ENCODE results near the gene FBXO11.
A peak's percentile ranks its signal among the peaks of the same experiment; 100 is the strongest.

Gene FBXO11

DNA sequence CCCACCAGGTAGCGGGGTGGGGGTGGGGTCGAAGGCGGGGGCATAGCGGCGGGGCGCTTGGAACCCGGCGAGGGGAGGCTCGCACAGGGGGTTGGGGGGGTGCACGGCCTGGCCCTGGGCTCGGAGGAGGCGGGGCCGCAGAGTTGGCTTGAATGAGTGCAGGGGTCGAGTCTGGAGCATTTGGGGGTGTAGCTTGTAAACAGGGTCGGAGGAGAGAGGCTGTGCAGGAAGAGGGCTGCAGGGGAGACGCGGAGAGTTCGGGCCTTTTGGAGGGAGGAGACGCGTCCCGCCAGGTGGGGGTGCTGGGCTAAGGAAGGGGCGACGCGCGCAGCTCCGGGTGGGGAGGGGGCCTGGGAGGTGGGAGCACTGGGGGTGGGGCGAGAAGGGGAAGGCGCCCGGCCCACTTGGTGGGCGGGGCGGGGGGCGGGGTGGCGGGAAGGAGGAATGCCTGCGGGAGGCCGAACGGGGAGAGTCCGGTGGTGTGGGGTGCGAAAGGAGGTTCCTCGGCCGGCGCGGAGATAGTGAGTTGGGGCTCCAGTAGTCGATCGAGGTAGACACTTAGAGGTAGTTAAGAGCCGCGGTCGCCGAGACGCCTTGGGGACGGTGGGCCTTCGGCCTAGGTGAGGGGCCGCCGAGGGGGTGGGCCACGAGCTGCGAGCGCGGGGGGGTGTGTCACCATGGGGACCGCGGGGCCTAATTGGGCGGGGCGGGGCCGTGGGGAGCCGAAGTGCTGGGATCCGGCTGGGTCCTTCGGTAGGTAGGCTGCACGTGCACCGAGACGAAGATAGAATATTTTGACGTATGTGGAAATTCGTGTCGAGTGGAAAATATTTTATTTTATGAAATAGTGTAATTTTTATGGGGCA, 122.6 kb downstream of the FBXO11 start:
- peak; percentile 46 for DNase-seq (ENCODE audit: low spot score)

DNA sequence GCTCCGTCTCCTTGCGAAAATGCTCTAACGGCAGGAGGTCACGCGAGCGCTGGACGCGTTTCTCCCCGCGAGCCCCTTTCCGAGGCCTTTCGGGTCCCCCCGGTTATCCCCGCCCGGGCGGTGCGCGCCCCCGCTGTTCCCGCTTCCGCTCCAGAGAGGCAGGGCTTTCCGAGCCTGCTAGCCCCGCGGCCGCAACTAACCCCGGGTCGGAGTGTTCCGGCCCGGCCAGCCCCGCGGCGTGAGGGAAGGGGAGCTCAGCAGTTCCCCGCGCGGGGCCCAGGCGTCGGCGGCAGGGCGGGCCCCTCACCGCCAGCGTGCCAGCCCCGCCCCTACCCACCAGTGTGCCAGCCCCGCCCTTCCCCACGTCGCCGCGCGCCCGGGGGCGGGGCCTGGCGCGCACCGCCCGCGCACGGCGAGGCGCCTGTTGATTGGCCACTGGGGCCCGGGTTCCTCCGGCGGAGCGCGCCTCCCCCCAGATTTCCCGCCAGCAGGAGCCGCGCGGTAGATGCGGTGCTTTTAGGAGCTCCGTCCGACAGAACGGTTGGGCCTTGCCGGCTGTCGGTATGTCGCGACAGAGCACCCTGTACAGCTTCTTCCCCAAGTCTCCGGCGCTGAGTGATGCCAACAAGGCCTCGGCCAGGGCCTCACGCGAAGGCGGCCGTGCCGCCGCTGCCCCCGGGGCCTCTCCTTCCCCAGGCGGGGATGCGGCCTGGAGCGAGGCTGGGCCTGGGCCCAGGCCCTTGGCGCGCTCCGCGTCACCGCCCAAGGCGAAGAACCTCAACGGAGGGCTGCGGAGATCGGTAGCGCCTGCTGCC, 123.4 kb downstream of the FBXO11 start, which contains the start of gene MSH6:
TSS of gene MSH6 (plus strand) at position 475 of the 815 bp plus-strand sequence. CDS start at position 564, 89 bp downstream.
- peak; percentile 90 for DNase-seq (ENCODE audit: low spot score)

DNA sequence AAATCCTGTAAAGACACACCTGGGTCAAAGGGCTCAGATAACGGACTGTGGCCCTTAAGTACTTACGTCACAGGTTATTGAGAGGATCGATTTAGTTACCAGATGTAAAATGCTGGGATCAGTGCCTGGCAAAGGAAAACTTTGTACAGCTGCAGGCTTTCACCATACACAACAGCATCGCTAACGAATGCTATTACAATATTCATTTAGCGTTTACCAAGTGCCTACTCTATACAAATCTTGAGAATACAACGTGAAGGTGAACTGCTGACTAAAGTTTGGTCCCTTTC, 124.0 kb downstream of the FBXO11 start:
- DNase-seq (ENCODE audit: low spot score): no peak

GRCh38 chr2:47779426-47779790, 126.9 kb downstream of the FBXO11 start:
- DNase-seq (ENCODE audit: low spot score): no peak

DNA sequence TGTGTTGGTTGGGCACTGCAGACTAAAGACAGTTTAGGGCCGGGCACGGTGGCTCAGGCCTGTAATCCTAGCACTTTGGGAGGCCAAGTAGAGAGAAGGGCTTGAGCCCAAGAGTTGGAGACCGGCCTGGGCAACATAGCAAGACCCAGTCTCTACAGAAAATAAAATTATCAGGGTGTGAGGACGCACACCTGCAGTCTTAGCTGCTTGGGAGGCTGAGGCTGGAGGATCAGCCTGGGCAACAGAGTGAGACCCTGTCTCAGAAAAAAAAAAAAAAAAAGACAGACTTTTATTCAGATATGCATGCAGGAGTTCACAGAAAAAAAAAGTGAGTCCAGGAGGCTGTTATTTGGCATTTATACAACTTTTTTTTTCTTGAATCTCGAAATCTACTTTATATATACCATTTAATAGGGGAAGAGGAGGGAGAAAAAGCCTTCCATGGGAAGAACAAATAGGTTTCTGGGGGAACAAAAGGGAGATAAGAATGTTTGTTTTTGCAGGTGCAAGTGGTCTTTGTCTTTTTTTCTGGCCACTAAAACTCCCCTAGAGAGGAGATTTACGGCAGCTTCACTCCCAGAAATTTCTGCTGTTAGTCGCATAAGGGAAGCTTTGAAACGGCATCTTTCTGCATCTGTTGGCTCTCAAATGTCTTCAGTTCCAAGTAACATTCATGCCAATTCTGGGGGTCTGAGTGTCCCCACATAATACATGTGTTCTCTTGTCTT, 127.4 kb downstream of the FBXO11 start:
- no peak for DNase-seq (ENCODE audit: low spot score)

- no peak for DNase-seq (ENCODE audit: low spot score)
These were observed 128.9 kb downstream of the FBXO11 start for GRCh38 chr2:47777277-47777937.

DNA sequence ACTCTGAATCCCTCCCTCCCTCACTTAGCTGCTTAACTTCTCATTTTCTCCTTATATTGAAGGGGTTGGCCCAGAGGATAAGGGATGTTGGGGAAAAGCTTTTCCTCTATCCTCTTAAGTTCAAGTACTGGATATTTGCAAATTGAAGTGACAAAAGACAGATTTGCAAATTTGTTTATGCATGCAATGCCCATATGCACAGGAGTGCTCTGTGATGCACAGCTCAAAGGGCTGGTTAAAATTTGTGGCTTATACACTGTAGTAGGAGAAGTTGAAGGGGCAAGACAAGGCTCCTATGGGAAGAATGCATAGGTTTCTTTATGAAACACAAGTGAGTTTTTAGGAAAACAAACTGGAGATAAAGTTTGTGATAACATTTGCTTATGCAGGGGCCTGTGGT, 131.7 kb downstream of the FBXO11 start:
- no peak for DNase-seq (ENCODE audit: low spot score)

DNA sequence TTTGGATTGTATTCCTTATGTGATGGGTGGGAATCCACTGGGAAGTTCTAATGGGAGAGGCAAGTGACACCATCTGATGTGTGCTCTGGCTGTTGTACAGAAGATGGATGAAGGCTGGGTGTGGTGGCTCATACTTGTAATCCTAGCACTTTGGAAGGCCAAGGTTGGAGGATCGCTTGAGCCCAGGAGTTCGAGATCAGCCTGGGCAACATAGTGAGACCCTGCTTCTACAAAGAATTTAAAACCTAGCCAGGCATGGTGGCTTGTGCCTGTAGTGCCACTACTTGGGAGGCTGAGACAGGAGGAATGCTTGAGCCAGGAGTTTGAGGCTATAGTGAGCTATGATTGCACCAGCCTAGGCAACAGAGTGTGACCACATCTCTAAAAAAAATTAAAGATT, 134.0 kb downstream of the FBXO11 start:
- no peak for DNase-seq (ENCODE audit: low spot score)

DNA sequence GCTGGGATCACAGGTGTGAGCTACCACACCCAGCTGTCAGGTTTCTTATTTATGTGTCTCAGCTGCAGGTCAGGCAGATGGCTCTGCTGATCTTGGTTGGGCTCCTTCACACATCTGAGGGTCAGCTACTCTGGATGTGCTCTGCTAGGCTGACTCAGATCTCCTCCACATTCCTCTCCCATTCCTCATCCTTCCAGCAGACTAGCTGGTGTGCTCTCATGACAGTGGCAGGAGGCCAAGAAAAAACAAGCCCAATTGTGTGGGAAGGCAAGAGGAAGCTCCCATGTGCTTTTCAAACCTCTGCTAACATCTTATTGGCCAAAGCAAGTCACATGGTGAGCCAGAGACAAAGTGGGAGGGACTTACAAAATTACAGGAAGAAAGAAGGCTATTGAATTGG, 135.1 kb downstream of the FBXO11 start:
- DNase-seq (ENCODE audit: low spot score): no peak

DNA sequence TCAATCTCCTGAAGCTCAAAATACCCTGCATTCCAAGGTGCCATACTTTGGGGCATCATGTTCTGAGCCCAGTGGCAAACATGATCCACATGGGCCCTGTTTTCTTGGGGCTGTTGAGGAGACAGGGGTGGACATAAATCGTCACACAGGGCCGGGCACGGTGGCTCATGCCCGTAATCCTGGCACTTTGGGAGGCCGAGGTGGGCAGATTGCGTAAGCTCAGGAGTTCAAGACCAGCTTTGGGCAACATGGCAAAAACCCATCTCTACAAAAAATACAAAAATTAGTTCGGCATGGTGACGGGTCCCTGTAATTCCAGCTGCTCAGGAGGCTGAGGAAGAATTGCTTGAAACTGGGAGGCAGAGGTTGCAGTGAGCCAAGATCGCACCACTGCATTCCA, 137.0 kb downstream of the FBXO11 start:
- DNase-seq (ENCODE audit: low spot score): no peak

DNA sequence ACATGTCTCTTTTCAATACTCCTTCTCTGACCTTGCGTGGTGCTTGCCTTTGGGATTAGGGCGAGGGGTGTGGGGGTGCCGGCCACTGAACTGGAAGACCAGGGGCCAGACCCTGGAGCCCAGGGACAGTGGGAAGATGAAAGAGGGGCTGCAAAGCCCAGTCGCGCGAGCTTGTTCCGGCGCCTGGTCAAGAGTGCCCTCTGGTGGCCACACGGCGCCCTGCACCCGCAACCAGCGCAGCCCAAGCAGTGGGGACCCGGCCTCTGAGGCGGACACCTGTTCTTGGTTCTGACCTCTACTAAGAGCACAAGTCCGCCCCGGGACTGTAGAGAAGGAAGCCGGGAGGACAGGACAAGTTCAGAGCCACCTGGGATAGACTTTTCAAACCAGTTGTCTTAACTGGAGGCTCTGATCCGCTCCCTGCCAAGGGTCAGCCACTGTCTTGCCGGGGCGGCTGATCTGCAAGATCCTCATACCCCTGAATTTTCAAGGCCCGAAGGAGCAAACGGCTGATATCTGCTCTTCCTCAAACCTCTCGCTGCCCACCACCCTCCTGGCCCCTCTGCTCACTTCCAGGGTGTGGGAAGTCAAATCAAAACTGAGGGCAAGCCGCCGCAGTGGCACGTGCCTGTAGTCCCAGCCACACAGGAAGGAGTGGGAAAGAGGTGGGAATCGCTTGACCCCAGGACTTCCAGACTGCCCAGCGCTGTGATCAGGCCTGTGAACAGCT, 138.3 kb downstream of the FBXO11 start:
- DNase-seq (ENCODE audit: low spot score): peak; percentile 62

DNA sequence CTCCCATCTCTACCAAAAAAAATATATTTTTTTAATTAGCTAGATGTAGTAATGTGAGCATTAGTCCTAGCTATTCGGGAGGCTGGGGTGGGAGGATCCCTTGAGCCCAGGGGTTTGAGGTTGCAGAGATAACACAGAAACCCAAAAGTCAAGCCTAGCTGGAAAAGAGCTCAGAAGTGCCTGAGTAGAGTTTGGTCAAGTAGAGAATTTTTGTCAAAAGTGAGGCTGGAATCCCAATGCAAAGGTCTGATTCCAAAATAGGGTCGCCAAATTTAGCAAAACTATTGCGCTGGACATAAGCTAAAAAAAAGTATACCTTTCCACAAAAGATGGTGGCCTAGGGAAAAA, 138.8 kb downstream of the FBXO11 start:
- DNase-seq (ENCODE audit: low spot score): no peak

DNA sequence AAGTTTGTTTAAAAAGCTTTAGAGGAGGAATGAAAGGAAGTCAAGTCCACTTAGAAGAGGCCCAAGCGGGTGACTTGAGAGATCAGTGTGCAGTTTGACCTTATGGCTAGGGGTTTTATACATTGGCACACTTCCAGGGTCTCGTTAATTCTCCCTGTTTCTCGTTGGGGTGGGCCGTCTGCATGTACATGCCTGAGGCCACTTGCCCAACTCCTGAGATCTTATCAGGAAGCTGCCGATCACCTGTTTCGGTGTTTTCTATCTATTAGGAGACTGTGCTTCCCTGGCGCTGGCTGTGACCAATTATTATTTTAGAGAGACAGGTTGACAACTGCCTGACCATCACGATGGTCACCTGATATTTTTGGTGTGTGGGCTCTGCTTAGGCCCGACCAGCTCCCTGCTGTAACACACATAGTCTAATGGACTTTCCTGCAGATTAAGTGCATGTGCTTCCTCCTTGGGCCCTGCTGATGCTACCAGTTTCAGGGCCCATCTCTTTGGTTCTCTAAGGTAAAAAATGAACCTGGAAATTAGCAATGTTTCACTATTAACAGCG, 154.4 kb downstream of the FBXO11 start:
- DNase-seq (ENCODE audit: low spot score): no peak

DNA sequence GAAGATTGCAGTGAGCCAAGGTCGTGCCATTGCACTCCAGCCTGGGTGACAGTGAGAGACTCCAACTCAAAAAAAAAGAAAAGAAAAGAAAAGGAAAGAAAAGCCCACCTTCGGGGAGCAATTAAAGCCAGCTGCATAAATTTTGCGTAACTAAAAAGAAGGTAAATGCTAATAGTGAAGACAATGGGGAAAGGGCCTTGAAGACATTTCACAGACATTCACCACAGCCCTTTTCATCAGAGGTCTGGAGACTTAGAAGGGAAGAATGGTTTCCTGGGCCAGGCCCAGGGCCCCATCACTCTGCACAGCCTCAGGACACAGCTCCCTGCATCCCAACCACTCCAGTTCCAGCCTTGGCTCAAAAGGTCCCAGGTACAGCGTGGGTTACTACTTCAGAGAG, 158.4 kb downstream of the FBXO11 start:
- DNase-seq (ENCODE audit: low spot score): no peak

- no peak for DNase-seq (ENCODE audit: low spot score)
These were observed 162.2 kb downstream of the FBXO11 start for GRCh38 chr2:47744074-47744473.

DNA sequence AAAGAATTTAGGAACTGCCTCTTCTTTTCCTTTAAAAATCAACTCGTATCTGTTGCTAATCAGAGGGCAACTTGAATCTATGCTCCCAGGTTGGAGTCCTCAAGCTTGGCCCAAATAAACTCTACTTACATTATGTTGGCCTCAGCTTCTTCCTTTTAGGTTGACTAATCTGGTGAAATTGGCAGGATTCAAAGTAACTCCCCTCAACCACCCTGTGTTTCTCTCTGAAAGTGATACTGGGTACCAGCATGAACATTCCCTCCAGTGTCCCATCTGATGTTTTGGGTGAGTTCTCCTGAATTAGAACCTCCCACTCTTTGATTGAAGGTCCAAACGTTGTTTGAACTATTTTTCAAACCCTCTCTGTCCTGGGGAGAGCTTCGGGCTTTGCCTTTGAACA, 164.7 kb downstream of the FBXO11 start:
- no peak for DNase-seq (ENCODE audit: low spot score)

- DNase-seq (ENCODE audit: low spot score): no peak
These were observed 165.2 kb downstream of the FBXO11 start for GRCh38 chr2:47741101-47741500.
